NCI-H1436 treated with DMSO at 0.1 percent for 48 hours (cell line): Measurements from ENCODE around the gene ZNF814.
"Not testable (repeated sequence)": the region's sequence is repeated elsewhere in the genome, so short reads cannot be mapped to it uniquely, and the experiment has no call there.

Experiments used
- DNase-seq: peaks from one replicate; lab custom pipeline; 2025; lab: John Stamatoyannopoulos, UW

Gene ZNF814

DNA sequence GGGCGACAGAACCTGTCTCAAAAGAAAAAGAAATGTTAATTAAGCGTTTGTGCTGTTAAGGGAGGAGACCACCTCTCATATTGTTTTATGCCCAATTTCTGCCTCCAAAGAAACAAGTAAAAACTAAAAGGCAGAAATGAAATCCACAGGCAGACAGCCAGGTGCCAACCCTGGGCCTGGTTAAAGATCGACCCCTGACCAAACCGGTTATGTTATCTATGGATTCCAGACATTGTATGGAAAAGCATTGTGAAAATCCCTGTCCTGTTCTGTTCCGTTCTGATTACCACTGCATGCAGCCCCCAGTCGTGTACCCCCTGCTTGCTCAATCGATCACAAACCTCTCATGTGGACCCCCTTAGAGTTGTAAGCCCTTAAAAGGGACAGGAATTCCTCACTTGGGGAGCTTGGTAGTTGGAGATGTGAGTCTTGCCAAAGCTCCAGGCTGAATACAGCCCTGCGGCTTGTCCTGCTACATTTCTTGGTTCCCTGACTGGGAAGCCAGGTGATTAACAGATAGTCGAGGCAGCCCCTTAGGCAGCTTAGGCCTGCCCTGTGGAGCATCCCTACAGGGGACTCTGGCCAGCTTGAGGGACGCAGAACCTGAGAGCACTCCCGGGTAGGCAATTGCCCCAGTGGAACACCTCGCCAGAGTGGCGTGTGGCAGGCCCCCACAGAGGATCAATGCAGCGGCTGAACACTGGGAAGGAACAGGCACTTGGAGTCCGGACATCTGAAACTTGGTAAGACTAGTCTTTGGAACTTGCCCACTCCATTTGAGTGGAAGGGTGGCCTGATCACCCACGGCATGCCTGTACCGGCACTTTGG is 73.4 kb downstream of the ZNF814 start:
- DNase-seq, result no peak

DNA sequence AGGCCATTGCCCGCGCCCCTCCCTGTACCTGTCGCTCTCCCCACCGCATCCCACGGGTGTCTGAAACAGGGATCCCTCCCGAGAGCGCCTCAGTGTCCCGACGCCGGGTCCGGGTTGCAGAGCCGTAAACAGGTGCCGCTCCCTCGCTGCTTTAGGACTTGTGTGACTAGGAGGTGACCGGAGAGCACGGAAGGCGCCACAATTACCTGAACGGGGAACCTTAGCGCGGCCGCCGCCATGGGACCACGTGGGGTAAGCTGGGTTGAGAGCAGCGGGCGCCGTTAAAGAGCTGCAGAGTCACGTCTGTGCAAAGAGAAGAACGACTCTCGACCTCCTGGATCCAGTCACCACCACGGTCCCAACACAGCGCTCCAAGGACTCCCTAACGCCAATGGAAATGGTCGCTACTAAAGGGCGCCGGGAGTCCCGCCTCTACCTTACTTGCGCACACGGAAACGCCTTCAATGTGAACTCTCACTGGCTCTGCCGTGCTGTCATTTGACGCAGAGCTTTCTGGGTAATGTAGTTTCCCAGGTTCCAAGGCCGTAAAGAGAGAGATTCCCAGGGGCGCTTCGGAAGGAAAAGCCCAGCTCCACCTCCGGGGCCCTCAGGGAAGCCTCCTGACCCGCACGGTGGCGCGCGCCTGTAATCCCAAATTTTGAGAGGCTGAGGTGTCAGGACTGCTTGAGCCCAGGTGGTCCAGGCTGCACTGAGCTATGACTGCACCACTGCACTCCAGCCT is 74.2 kb downstream of the ZNF814 start, which contains the start of gene ZNF552:
Gene ZNF552, minus strand, starts transcription at position 409 of the 742 bp plus-strand sequence. Its CDS starts 170 bp downstream, at position 239.
- peak; percentile 82 for DNase-seq

DNA sequence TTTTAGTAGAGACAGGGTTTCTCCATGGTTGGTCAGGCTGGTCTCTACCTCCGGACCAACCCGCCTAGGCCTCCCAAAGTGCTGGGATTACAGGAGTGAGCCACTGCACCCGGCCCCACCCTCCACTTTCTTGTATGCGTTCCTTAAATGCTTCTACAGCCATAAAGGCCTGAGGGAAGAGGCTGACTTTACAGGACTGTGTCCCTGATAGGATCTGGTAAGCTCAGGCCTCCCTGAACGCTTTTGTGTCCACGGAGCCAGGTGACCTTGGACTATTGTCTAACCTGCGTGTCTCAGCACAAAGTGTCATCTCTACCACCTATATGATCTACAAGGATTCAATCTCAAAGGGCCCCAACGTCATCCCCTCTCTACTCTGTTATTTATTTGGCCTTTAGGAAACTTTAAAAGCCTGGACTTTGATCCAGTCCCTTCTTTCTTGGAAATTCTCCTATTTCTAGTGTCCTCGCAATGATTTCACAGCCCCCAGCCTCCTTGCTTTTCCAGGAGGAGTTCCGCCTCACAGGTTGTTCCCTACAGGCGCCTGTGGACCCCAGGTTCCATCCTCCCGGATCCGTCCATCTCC is 74.8 kb downstream of the ZNF814 start:
- DNase-seq, result no peak

DNA sequence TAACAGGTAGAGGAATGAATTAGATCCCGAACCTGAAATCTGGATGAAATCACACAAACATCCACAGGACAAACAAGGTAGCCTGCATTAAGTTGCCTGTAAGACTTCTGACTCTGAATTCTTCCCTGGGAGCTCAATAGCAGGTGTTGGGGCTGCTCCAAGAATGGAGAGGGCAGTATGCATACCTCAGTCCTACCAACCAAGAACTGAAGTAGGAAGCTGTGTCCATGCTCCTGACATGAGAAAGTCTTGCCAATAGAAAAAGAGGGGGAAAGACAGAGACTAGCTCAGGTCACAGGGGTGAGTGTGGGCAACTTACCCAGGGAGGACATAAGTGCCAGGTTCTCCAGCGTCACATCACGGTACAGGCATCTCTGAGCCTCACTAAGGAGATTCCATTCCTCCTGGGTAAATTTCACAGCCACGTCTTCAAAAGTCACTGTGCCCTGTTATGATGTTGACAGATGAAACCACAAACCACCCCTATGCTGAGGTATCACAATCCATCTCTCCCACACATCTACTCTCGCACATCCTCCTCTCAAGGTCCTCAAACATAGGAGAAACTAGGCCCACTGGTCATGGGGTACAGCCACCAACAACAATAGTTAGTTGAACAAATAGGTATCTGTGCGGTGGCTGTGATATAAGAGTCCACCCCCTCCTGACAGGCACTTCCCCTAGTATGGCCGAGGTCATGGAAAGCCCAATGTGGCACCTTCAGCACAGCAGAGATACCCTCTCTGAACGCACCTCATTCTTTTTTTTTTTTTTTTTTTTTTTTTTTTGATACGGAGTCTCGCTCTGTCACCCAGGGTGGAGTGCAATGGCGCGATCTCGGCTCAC is 75.6 kb downstream of the ZNF814 start:
- DNase-seq, result not testable (repeated sequence)

DNA sequence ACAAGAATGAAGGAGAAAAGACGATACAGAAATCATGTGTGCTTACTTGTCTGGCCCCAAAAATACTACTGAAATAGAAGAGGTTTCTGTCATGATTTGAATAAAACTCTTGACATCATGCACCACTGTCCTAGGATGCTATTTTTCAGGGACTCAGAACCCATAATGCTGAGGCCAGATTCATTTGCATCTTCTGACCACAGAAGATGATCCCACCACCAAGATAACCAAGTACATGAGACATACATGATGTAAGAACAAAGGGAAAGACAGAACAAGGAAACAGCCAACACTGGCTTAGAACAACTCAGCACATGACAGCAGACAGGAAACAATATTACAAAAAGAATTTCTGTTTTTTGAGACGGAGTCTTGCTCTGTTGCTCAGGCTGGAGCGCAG is 76.6 kb downstream of the ZNF814 start:
- DNase-seq, result no peak

DNA sequence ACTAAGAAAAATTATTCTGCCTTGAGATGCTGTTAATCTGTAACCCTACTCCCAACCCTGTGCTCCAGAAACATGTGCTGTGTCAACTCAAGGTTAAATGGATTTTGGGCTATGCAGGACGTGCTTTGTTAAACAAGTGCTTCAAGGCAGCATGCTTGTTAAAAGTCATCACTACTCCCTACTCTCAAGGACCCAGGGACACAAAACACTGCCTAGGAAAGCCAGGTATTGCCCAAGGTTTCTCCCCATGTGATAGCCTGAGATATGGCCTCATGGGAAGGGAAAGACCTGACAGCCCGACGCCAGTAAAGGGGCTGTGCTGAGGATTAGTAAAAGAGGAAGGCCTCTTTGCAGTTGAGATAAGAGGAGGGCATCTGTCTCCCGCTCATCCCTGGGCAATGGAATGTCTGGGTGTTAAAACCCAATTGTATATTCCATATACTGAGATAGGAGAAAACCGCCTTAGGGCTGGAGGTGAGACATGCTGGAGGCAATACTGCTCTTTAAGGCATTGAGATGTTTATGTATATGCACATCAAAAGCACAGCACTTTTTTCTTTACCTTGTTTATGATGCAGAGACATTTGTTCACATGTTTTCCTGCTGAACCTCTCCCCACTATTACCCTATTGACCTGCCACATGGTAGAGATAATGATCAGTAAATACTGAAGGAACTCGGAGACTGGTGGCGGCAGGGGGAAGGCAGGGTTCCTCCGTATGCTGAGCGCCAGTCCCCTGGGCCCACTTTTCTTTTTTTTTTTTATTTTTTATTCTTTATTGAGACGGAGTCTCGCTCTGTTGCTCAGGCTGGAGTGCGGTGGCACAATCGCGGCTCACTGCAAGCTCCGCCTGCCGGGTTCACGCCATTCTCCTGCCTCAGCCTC is 78.2 kb downstream of the ZNF814 start:
- DNase-seq, result not testable (repeated sequence)

DNA sequence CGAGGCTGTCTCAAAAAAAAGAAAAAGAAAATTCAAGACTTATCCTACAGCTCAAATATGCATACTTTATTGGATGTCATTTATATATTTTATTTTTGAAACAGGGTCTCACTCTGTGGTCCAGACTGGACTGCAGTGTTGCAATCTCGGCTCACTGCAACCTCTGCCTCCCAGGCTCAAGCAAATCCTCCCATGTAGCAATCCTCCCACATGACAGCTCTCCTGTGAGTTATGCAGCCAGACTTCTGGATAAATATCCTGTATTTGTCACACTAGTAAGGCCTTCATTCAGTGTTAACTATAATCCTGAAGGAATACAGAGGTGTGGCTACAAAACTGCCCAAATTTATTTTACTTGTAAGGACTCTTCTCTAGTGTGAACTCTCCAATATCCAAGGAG is 81.3 kb downstream of the ZNF814 start:
- no peak for DNase-seq

DNA sequence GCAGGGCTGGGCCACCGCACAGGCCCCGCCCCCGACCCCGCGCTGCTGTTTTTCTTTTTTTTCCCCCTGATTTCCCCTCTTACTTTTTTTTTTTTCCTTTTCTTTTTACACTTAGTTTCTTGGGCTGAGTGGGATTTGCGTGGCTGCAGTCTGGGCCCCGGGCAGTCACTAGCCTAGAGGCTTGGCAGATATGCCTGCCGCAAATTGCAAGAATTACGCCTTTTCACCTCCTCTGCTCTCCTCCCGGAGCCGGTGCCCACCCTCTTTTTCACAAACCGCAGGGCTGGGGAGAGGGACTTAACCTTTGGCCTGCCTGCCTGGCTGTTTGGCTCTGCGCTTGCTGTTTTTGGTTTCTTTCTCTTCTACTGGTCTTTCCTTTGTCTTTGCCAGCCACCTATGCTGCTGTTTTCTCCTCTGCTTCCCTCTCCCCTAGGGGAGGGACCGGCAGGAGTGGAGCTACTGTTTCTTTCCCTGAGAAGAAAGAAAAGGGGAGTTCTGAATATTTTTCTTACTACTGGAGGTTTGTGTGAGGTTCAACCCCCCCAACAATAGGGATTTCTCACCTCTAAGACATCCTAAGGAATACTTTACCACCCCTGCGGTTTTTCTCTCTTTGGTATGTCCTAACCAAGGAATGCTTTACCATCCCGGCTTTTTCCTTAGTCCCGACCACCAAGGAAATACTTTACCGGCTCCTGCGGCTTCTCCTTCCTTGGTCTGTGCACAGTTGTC is 85.1 kb downstream of the ZNF814 start:
- DNase-seq, result no peak

DNA sequence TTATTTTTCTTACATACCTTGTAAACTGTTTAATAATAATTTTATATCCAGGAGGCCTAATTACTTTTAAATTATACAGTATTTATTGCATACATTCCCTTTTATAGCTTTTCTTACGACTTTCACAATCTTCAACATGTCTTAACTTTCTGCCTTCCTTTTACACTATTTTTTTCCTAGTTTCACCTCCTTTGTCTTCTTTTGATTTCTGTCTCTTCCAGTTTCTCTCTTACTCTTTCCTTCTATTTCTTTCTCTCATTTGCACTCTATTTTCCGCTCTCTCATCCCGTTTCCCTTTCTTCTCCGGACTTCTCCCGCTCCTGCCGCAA is 85.6 kb downstream of the ZNF814 start:
- no peak for DNase-seq

DNA sequence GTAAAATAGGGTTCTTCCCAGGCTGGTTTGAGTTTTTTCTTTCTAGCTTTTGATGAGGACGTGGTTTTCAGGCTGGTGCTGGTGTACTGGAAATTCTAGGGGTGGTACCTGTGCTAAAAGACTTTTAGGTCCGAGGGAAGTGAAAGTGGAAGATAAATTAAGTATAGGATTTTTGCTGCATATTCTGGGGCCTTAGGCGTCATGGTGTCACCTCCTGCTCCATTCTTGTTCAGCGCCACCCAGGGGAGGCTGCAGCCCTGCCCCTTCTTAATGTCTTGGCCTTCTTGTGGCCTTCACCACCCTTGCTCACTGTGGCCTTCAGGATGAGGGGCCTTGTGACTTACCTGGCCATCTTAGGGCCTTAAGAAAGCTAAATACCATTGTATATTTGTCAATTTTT is 86.6 kb downstream of the ZNF814 start:
- DNase-seq, result no peak

DNA sequence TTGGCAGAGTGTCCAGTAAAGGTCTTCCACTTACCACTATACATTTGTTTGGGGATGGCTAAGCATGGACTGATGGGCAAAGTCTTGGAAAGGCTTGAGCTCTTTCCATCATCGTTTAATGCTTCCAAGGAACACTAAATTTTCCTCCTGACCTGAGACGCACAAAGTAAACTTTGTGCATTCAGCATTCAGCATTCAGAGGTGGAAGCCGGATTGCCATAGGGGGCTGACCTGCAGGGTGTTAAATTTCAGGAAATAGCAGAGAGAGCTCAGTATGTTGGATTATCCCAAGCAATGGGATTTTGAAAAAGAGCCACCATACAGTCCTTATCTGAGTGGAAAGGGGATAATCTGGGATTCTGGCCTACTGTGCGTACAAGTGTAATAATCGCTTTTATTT is 88.1 kb downstream of the ZNF814 start:
- DNase-seq, result no peak
